Endothelial cell of umbilical vein (primary cell): ENCODE measurements around the gene GRM5.
"Not testable (repeated sequence)": the region's sequence is repeated elsewhere in the genome, so short reads cannot be mapped to it uniquely, and the experiment has no call there.

Experiments used
- CTCF ChIP-seq, 2 donors: IDR thresholded peaks; 1 replicate in 1 of 2; 2 replicates in 1 of 2; pipeline ENCODE4 v1.5.1; 2011; ENCODE audit warnings: low read length in 2 of 2, mild to moderate bottlenecking in 2 of 2, moderate library complexity in 2 of 2, control low read depth in 1 of 2, inconsistent platforms in 1 of 2, low read depth in 1 of 2; ENCODE audit not compliant: insufficient read depth in 1 of 2; ENCODE audit errors: extremely low read depth in 1 of 2
- JUN ChIP-seq: IDR thresholded peaks from 2 replicates; pipeline ENCODE4 v1.6.1; 2011; ENCODE audit warnings: borderline replicate concordance, low read depth; ENCODE audit not compliant: insufficient read length, insufficient read depth
- POLR2A ChIP-seq: IDR thresholded peaks from 2 replicates; pipeline ENCODE4 v1.6.1; 2012; ENCODE audit warnings: low read depth, mild to moderate bottlenecking, control low read depth, low read length

GRCh38 chr11:89047159-89047558 is 18.6 kb downstream of the GRM5 start:
- not testable (repeated sequence) for TF ChIP-seq CTCF (IDR thresholded peaks at IDR 0.05; ENCODE audit: extremely low read depth in 1 of 2, insufficient read depth in 1 of 2, low read depth in 1 of 2, low read length in 2 of 2); JUN; POLR2A
